ENCODE results near the gene ZNF672.
A peak's percentile ranks its signal among the peaks of the same experiment; 100 is the strongest.
"Not testable (repeated sequence)": the region's sequence is repeated elsewhere in the genome, so short reads cannot be mapped to it uniquely, and the experiment has no call there.

The ZNF672 gene

GRCh38 chr1:248837781-248838356 is at the start of gene ZNF672:
ZNF672 (plus strand) TSS chr1:248838224; CDS start chr1:248847275, 9,051 bp downstream.
- DNase-seq = peak; percentile 99

DNA sequence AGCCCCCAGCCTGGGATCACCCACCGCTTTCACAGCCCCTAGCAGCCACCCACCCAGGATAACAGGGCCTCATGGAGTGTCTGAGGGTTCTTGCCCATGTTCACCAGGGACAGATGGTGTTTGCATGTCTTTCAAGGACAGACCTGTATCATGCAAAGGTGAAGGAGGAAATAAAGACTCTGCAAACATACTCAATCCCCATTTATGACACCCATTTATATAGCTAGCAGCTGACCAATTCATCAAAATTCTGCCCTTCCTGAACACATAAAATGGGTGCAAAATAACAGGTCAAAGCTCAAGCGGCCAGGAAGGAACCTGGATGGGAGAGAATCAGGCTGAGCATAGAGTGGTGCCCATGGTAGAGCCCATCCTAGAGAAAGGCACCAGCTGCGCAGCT is 49.7 kb upstream of the ZNF672 start:
- DNase-seq = no peak

DNA sequence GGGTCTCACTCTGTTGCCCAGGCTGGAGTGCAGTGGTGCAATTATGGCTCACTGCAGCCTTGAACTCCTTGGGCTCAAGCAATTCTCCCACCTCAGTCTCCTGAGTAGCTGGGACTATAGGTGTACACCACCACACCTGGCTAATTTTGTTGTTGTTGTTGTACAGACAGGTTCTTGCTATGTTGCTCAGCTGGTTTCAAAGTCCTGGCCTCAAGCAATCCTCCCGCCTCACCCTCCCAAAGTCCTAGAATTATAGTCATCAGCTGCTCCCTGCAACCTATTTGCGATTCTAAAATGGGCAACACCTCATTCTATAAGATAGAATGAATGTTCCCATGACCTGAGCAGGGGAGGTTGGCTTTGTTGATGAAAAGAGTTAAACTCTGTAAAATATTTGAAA is 48.7 kb upstream of the ZNF672 start:
- not testable (repeated sequence) for DNase-seq

- no peak for DNase-seq
These were observed 47.6 kb upstream of the ZNF672 start for GRCh38 chr1:248790456-248790855.

DNA sequence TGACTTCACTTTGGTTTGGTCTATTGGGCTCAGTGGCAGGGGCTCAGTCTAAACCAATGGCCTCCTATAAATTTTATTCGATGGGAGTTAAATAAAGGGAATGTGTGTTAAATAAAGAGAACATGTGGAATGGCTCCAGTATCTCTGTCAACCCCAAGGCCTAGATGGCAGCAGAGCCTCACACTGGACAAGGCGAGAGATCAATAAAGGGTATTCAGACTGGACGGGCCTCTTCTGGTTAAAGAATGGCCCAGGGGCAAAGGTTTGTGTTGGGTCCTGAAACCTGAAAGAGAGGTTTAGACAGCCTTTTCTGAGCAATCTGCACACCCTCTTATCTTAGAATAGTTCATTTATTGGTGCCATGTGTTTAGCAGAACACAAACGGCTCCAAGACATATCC is 47.0 kb upstream of the ZNF672 start:
- DNase-seq = no peak

DNA sequence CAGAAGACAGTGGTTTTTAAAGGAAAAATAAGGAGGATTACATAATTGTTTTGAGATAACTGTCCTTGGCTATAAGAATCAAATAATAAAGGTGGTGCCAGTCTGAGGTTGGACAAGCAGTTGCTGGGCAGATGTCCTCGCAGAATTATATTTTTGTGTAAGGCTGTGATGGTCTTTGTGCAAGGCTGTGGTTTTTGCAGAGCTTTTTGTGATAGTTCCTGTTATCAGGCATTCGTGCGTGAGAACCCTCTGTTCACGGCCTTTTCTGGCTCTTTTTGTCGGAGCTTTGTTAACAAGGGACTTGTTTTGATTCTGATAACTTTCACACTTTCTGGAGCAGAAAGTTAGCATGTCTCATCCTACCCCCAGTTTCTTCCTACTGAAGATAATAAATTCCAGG is 45.7 kb upstream of the ZNF672 start:
- no peak for DNase-seq

- no peak for DNase-seq
These were observed 44.4 kb upstream of the ZNF672 start for GRCh38 chr1:248793592-248793991.

- not testable (repeated sequence) for DNase-seq
These were observed 43.4 kb upstream of the ZNF672 start for GRCh38 chr1:248794663-248795062.

DNA sequence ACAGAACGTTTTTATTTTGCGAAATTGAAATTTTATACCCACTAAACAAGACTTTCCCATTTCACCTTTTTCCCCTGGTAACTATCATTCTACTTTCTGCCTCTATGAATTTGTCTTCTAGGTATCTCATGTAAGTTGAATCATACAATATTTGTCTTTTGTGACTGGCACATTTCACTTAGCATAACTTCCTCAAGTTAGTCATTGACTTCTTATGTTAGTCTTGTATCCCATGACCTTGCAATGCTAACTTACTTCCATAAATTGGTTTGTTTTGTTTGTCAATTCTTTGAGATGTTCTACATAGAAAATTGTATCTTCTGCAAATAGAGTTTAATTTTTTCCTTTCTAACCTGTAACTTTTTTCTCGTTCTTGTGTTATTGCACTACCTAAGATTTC is 39.2 kb upstream of the ZNF672 start:
- DNase-seq = peak; percentile 76

DNA sequence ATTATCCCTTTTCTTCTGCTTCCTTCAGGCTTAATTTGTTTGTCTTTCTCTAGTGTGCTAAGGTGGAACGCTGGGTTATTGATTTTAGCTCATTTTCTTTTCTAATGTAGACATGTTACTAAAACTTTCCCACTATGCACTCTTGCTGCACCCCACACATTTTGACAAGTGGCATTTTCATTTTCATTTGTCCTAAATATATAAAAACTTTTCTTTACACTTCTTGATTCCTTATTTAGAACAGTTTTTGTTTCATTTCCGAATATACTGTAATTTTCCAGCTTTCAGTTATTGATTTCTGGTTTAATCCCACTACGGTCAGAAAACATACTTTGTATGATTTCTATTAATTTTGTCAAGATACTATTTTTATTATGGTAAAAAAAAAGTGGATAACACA is 37.6 kb upstream of the ZNF672 start:
- DNase-seq = peak; percentile 66

GRCh38 chr1:248802454-248802853 is 35.6 kb upstream of the ZNF672 start:
- DNase-seq = no peak

- not testable (repeated sequence) for DNase-seq
These were observed 34.5 kb upstream of the ZNF672 start for GRCh38 chr1:248803501-248803900.

GRCh38 chr1:248804771-248805681 is 33.0 kb upstream of the ZNF672 start:
- DNase-seq = peak; percentile 86

GRCh38 chr1:248805876-248806275 is 32.1 kb upstream of the ZNF672 start:
- peak; percentile 47 for DNase-seq

- DNase-seq = peak; percentile 65
These were observed 30.8 kb upstream of the ZNF672 start for GRCh38 chr1:248807067-248807737.

DNA sequence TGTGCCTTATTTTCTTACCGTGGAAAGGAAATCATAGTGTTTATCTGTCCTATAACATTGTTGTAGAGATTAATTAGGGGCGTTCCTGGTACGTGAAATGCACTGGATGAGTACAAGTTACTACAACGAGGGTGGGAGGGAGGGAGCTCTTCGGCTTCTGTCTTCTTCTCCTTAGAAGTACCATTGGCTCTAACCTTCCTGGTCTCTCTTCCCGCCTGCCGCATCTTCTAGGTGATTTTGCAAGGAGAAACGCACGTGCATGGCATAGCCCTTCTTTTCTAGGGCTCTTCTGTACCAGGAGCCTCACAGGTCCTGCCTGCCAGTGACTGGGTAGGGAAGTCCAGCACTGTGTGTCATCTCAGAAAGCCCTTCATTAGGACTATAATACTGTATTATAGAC is 29.1 kb upstream of the ZNF672 start:
- no peak for DNase-seq

DNA sequence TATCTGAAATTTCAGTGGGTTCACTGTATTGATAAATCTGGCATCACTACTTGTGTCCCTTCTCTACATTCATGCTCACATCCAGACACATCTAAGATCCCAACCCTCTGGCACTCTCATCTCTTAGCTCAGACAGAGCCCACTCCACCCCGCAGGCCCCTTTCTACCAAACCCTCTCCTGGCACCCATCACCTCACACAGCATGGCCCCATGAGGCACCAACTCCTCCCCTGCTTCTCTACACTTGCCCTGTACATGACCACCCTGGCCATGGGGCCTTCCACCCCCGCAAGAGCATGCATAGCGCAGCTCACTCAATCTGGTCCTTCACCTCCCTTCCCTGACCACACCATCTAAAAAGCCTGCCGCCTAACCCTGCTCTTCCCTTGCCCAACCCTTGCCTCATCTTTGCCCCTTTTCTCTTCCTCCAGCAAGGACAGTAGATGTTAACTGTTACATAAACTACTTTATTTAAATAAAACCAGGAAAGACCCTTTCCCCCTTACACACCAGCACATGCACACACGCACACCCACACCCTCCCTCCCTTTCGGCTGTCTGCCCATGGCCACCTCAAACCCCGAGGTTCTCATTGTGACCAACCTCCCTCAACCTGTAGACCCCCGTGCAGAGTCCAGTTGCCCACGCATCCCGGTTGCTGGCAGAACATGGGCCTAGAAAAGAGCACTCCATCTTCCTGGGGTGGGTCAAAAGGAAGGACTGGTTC is 27.9 kb upstream of the ZNF672 start:
- no peak for DNase-seq

DNA sequence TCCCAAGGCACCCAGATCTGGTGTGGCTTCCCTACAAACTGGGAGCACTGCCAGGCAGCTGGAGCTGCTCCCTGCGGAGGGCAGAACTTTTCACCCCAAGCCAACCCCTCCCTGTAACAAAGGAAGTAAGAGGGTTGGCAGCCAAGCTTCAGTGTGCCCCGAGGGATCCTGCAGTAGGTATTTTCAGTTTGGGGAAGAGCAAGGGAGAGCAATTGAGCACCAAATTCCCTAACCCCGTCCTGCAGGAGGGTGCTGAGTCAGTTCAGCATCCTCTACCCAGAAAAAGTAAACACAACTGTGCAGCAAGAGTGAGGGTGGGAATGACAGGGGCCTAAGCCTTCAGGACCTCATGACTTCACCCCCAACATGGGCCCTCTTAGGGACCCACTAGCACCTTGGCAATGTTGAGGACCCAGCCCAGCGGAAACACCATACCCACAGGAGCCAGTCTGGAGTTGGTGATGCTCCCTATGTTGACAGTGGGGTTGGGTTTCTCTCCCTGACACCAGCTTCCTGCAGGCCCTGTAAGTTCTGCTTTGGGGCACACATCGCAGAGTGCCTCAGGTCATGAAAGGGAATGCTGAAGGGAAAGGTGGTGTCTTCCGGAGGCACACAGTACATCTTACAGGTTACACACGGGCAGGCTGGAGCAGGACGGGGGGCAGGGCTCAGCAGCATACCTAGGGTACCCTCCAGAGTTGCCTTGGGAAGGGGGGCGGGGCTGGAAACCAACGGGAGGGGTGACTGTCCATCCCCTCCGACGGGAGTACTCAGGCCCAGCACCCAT is 27.1 kb upstream of the ZNF672 start:
- DNase-seq = no peak

GRCh38 chr1:248811514-248812490 is 26.2 kb upstream of the ZNF672 start:
- no peak for DNase-seq

DNA sequence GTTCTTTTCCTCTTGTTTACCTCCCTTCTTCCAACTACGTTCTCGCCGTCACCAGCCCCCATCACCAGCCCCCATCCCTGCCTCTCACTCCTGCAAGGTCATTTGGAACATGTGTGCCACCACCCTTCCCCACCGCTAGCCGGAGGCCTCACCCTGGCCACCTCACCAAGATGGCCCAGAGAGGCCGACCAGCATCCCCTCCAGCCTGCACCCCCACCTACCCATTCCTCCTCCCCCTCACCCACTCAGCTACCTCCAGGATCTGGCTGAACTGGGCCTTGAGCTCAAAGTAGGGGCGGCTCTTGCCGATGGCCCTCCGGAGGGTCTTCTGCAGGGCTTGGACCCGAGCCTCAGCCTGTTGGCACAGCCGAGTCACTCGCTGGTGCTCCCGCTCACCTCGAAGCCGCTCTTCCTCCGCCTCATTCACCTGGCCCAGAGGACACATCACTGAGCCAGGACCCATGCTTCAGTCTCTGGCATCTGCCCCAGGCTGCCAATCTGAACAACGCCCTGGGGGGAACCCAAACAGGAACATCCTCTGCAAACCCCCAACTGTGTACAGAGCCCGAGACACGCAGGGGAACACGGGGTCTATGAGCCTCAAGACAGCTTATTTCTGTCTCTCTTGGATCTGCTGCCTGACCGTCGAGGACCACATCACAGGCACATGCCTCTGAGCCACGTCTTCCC is 25.1 kb upstream of the ZNF672 start:
- no peak for DNase-seq
